B cell (primary cell): ENCODE results near the gene CAPN9.

Source experiments
- CTCF ChIP-seq: fragments of 200-600 bp; IDR thresholded peaks from one replicate; pipeline ENCODE4 v1.8.0; 2022; ENCODE audit warnings: antibody characterized with exemption, mild to moderate bottlenecking
- EZH2 ChIP-seq: IDR thresholded peaks from 2 replicates; pipeline ENCODE4 v1.6.1; 2012; ENCODE audit warnings: borderline replicate concordance, low read depth, mild to moderate bottlenecking, moderate library complexity, low read length; ENCODE audit not compliant: insufficient read depth, poor library complexity, severe bottlenecking

- no peak for TF ChIP-seq CTCF
- no peak for TF ChIP-seq EZH2
Observed at GRCh38 chr1:230768903-230769570, 21.8 kb downstream of the CAPN9 start.
